ENCODE data around the gene SH2D7.

The SH2D7 gene

GRCh38 chr15:78075490-78076230 is 16.7 kb upstream of the SH2D7 start:
- CTCF ChIA-PET = no interaction called here
- TF ChIP-seq SUZ12 (IDR thresholded peaks at IDR 0.05) = no peak
- peak; percentile 48; the same call in 1 of the 2 replicates for TF ChIP-seq FOXM1 (IDR thresholded peaks at IDR 0.05; ENCODE audit: borderline replicate concordance)

GRCh38 chr15:78076231-78077052 is 15.9 kb upstream of the SH2D7 start:
- DNase-seq (ENCODE audit: extremely low spot score) = no peak
- ChIA-PET POLR2A (interaction anchor here (0.9 kb wide), 1 partner anchor 9 kb away, joined by 3 read pairs; no protein-coding TSS in a partner anchor), CTCF (interaction anchor here (0.6 to 1.2 kb wide), 3 partner anchors 12 to 170 kb away, joined by 3 to 9 read pairs (median 3); no protein-coding TSS in a partner anchor)
- no peak for TF ChIP-seq ELF4 (IDR thresholded peaks at IDR 0.05)

More at GRCh38 chr15:78075490-78076230, 16.7 kb upstream of the SH2D7 start:
- POLR2A ChIA-PET = interaction anchor here (0.9 kb wide), 1 partner anchor 8 kb away, joined by 3 read pairs; no protein-coding TSS in a partner anchor
- DNase-seq (ENCODE audit: extremely low spot score) = peak; percentile 76

- ChIA-PET POLR2A (interaction anchor here (1.0 kb wide), 1 partner anchor 10 kb away, joined by 3 read pairs; no protein-coding TSS in a partner anchor), CTCF (interaction anchor here (0.6 to 1.2 kb wide), 4 partner anchors 11 to 169 kb away, joined by 3 to 9 read pairs (median 4); no protein-coding TSS in a partner anchor)
- peak; percentile 87 for DNase-seq (ENCODE audit: extremely low spot score)
- TF ChIP-seq SUZ12 (IDR thresholded peaks at IDR 0.05) (no peak), FOXM1 (IDR thresholded peaks at IDR 0.05; ENCODE audit: borderline replicate concordance) (0 out of 2 replicates have a peak, but pooled peaks have one; percentile 19)
These were observed 15.1 kb upstream of the SH2D7 start, which contains the start of gene TBC1D2B for GRCh38 chr15:78077053-78077870. TSS of gene TBC1D2B (minus strand) at chr15:78077711. CDS start at chr15:78077652, 59 bp downstream.

GRCh38 chr15:78077871-78078210 is 14.5 kb upstream of the SH2D7 start:
- ChIA-PET POLR2A (interaction anchor here (1.0 kb wide), 1 partner anchor 11 kb away, joined by 3 read pairs; no protein-coding TSS in a partner anchor), CTCF (interaction anchor here (1.0 to 1.2 kb wide), 2 partner anchors 11 to 32 kb away, joined by 3 to 5 read pairs; no protein-coding TSS in a partner anchor)
- TF ChIP-seq ZNF384 (IDR thresholded peaks at IDR 0.05) = no peak
- no peak for TF ChIP-seq FOXK2 (IDR thresholded peaks at IDR 0.05)
- no peak for TF ChIP-seq L3MBTL2 (conservative IDR thresholded peaks at IDR 0.05)
- TF ChIP-seq FOXA1 (IDR thresholded peaks at IDR 0.05) = no peak
- TF ChIP-seq BHLHE40 (IDR thresholded peaks at IDR 0.05; ENCODE audit: borderline replicate concordance) = no peak
- TF ChIP-seq SP1 (IDR thresholded peaks at IDR 0.05) = no peak
- TF ChIP-seq HDGF (IDR thresholded peaks at IDR 0.05; ENCODE audit: borderline replicate concordance) = no peak
- TF ChIP-seq FOXM1 (IDR thresholded peaks at IDR 0.05; ENCODE audit: borderline replicate concordance) = no peak
- no peak for TF ChIP-seq CTBP1 (IDR thresholded peaks at IDR 0.05; ENCODE audit: borderline replicate concordance)
- no peak for TF ChIP-seq ARNT (IDR thresholded peaks at IDR 0.05)
- no peak for TF ChIP-seq LEF1 (IDR thresholded peaks at IDR 0.05; ENCODE audit: borderline replicate concordance)
- DNase-seq (ENCODE audit: extremely low spot score) = no peak

DNA sequence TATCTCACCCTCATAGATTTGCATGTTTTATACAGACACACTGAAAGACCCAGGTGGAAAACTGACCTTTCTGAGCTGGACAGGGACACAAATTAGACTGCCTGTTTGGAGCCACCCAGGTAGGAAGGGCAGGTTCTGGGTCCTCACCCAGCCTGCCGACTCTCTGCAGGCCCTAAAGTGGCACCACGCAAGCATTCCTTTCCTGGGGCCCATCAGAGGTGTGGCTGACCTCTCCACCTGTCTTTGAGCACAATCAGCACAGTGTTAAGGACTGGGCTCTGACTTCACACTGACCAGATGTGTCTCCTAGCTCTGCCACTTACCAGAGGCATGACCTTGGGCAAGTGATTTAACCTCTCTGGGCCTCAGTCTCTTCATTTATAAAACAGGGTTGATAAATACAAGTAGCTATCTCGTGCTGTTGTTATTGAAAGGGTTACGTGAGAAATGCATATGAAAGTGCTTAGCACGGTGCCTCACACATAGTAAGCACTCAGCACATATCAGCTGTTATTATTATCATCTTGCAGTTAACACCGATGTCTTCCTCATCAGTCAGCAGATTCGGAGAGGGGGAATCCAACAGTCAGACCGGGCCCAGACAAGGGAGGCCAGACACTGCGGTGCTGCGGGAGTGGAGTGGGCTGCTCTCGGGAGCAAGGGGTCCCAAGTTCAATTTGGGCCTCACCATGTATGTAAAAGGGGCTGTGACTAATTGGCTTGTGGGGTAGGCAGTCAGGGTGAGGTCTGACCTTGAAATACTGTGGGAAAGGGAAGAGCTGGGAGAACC is 12.9 kb upstream of the SH2D7 start:
- DNase-seq (ENCODE audit: extremely low spot score) = no peak
- TF ChIP-seq SUZ12 (IDR thresholded peaks at IDR 0.05) (no peak), LEF1 (IDR thresholded peaks at IDR 0.05; ENCODE audit: borderline replicate concordance) (no peak), NFRKB (IDR thresholded peaks at IDR 0.05) (no peak), ELF4 (IDR thresholded peaks at IDR 0.05) (no peak), FOXK2 (IDR thresholded peaks at IDR 0.05) (no peak), ZNF384 (IDR thresholded peaks at IDR 0.05) (no peak), ARNT (IDR thresholded peaks at IDR 0.05) (no peak), FOXA1 (IDR thresholded peaks at IDR 0.05) (no peak), SP1 (IDR thresholded peaks at IDR 0.05) (no peak), BHLHE40 (IDR thresholded peaks at IDR 0.05; ENCODE audit: borderline replicate concordance) (no peak), TARDBP (IDR thresholded peaks at IDR 0.05) (no peak), CTBP1 (IDR thresholded peaks at IDR 0.05; ENCODE audit: borderline replicate concordance) (no peak), HDGF (IDR thresholded peaks at IDR 0.05; ENCODE audit: borderline replicate concordance) (no peak), L3MBTL2 (conservative IDR thresholded peaks at IDR 0.05) (no peak), FOXM1 (IDR thresholded peaks at IDR 0.05; ENCODE audit: borderline replicate concordance) (no peak)
- TF ChIP-seq, protein P1, sequence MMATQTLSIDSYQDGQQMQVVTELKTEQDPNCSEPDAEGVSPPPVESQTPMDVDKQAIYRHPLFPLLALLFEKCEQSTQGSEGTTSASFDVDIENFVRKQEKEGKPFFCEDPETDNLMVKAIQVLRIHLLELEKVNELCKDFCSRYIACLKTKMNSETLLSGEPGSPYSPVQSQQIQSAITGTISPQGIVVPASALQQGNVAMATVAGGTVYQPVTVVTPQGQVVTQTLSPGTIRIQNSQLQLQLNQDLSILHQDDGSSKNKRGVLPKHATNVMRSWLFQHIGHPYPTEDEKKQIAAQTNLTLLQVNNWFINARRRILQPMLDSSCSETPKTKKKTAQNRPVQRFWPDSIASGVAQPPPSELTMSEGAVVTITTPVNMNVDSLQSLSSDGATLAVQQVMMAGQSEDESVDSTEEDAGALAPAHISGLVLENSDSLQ (IDR thresholded peaks at IDR 0.05) = no peak
- ChIA-PET CTCF (interaction anchor here (1.1 kb wide), 1 partner anchor 171 kb away, joined by 5 read pairs; no protein-coding TSS in a partner anchor), POLR2A (no interaction called here)

- ChIA-PET POLR2A (no interaction called here), CTCF (no interaction called here)
- no peak for DNase-seq (ENCODE audit: extremely low spot score)
- TF ChIP-seq BHLHE40 (IDR thresholded peaks at IDR 0.05; ENCODE audit: borderline replicate concordance) = no peak
- TF ChIP-seq FOXA1 (IDR thresholded peaks at IDR 0.05) = no peak
- no peak for TF ChIP-seq L3MBTL2 (conservative IDR thresholded peaks at IDR 0.05)
- TF ChIP-seq SUZ12 (IDR thresholded peaks at IDR 0.05) = no peak
- TF ChIP-seq ARNT (IDR thresholded peaks at IDR 0.05) = no peak
- TF ChIP-seq HDGF (IDR thresholded peaks at IDR 0.05; ENCODE audit: borderline replicate concordance) = no peak
- TF ChIP-seq, protein P1 (IDR thresholded peaks at IDR 0.05) = no peak
- no peak for TF ChIP-seq FOXM1 (IDR thresholded peaks at IDR 0.05; ENCODE audit: borderline replicate concordance)
- no peak for TF ChIP-seq CTBP1 (IDR thresholded peaks at IDR 0.05; ENCODE audit: borderline replicate concordance)
- TF ChIP-seq SP1 (IDR thresholded peaks at IDR 0.05) = no peak
- no peak for TF ChIP-seq ELF4 (IDR thresholded peaks at IDR 0.05)
- no peak for TF ChIP-seq TARDBP (IDR thresholded peaks at IDR 0.05)
- no peak for TF ChIP-seq NFRKB (IDR thresholded peaks at IDR 0.05)
- no peak for TF ChIP-seq ZNF384 (IDR thresholded peaks at IDR 0.05)
- TF ChIP-seq LEF1 (IDR thresholded peaks at IDR 0.05; ENCODE audit: borderline replicate concordance) = no peak
- TF ChIP-seq FOXK2 (IDR thresholded peaks at IDR 0.05) = no peak
These were observed 12.3 kb upstream of the SH2D7 start for GRCh38 chr15:78080088-78080460.
